Natural killer cell (primary cell): ENCODE data around the gene ASCC2. TPM values are rescaled to one million over a fixed set of nuclear protein-coding genes. Genes with fewer than 3 reads are reported as not detected.
A peak's percentile ranks its signal among the peaks of the same experiment; 100 is the strongest.

Source experiments
- ATAC-seq, 3 donors: fragments of 150-1000 bp in 2 of 3; fragments of 200-7000 bp in 1 of 3; cut with Tn5 transposase; 1 replicate in 1 of 3; 2 replicates in 2 of 3; pipeline ENCODE4 v1.10.0; 2021; ENCODE audit warnings: mild to moderate bottlenecking in 2 of 3, moderate library complexity in 2 of 3
- DNase-seq, 2 donors: peaks; one replicate each; pipeline versions ENCODE4 v3.0.0 to v3.0.0-alpha.2; 2013 to 2021; ENCODE audit warnings: mixed read lengths in 1 of 2
- H3K27ac ChIP-seq: one replicate; pipeline ENCODE4 v1.5.1; 2013; ENCODE audit warnings: mild to moderate bottlenecking, low read length
- H3K27me3 ChIP-seq: one replicate; pipeline ENCODE4 v1.6.1; 2013; ENCODE audit warnings: low read length; ENCODE audit not compliant: control insufficient read depth, insufficient read depth
- H3K36me3 ChIP-seq: one replicate; pipeline ENCODE4 v1.6.1; 2013; ENCODE audit warnings: low read length; ENCODE audit not compliant: control insufficient read depth, insufficient read depth
- H3K4me1 ChIP-seq: one replicate; pipeline ENCODE4 v1.6.1; 2013; ENCODE audit warnings: low read length; ENCODE audit not compliant: control insufficient read depth, insufficient read depth
- H3K4me3 ChIP-seq: one replicate; pipeline ENCODE4 v1.5.1; 2013; ENCODE audit warnings: low read length
- H3K9me3 ChIP-seq: one replicate; pipeline ENCODE4 v1.6.1; 2013; ENCODE audit warnings: low read length; ENCODE audit not compliant: control insufficient read depth, insufficient read depth
- H3K27ac Mint-ChIP-seq, 2 donors: one replicate each; pipeline ENCODE4 v1.8.0; 2022; ENCODE audit warnings: mild to moderate bottlenecking in 2 of 2, mixed read lengths in 2 of 2, moderate library complexity in 1 of 2
- H3K27me3 Mint-ChIP-seq, 2 donors: one replicate each; pipeline ENCODE4 v1.8.0; 2022; ENCODE audit warnings: low read depth in 2 of 2, mixed read lengths in 2 of 2
- H3K36me3 Mint-ChIP-seq: one replicate; pipeline ENCODE4 v1.8.0; 2022; ENCODE audit warnings: mixed read lengths
- H3K4me1 Mint-ChIP-seq, 2 donors: one replicate each; pipeline ENCODE4 v1.8.0; 2022; ENCODE audit warnings: mixed read lengths in 2 of 2
- H3K4me3 Mint-ChIP-seq: one replicate; pipeline ENCODE4 v1.8.0; 2022; ENCODE audit warnings: mild to moderate bottlenecking, moderate library complexity, mixed read lengths
- H3K9me3 Mint-ChIP-seq, 2 donors: one replicate each; pipeline ENCODE4 v1.8.0; 2022; ENCODE audit warnings: mixed read lengths in 2 of 2
- WGBS: methylation state at CpG from one replicate; pipeline ENCODE4 v1.1.7; 2013; ENCODE audit warnings: missing lambda C conversion rate; ENCODE audit not compliant: insufficient coverage; 5-methylcytosine and 5-hydroxymethylcytosine counted together
- intact Hi-C: fragments of 100-400 bp; cut with micrococcal nuclease; formaldehyde crosslinking; loops from one replicate; pipeline ENCODE4 v1.14.2; 2022
- total RNA-seq, 4 donors: library from RNA; stranded (reverse); fragments of 120-200 nt in 1 of 4; gene quantifications; one replicate each; pipeline versions ENCODE4 v1.2.3 to v1.2.4, GENCODE V29; 2013 to 2022
- TF ChIP-seq, protein P1 (sequence below): fragments of 200-600 bp; IDR thresholded peaks from one replicate; pipeline ENCODE4 v1.8.0; 2022; ENCODE audit warnings: antibody characterized with exemption

The ASCC2 gene
- total RNA-seq, 3 donors from 2014 or later (not counting 1 experiment from before 2014, with no cell fraction given): 102 to 130 (median 128) TPM

DNA sequence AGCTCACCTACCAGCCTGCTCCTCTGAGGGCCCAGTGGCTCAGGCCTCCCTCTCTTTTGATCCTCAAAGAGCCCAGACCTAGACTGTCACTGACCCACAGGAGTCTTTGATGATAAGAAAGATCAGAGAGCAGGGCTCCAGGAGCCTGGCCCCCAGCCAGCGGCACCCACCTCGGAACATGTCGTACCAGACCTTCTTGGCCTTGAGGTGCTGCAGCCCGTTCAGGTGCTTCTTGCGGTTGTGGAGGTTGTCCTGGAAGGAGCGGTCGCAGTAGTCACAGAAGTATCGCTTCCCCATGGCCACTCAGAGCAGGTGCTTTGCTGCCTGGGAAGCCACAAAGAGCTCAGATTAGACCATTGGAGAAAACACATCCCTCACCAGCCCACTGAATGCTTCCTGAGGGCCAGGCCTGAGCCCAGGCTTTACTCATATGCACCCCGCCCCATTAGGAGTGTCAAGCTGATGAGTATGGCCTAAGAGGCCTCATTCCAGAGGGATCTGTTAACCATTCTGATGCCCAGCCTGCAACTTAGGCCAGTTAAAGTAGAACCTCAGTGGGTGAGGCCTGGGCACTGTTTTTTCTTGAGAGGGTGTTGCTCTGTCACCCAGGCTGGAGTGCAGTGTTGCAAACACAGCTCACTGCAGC, 89.7 kb downstream of the ASCC2 start:
- TF ChIP-seq, protein P1, sequence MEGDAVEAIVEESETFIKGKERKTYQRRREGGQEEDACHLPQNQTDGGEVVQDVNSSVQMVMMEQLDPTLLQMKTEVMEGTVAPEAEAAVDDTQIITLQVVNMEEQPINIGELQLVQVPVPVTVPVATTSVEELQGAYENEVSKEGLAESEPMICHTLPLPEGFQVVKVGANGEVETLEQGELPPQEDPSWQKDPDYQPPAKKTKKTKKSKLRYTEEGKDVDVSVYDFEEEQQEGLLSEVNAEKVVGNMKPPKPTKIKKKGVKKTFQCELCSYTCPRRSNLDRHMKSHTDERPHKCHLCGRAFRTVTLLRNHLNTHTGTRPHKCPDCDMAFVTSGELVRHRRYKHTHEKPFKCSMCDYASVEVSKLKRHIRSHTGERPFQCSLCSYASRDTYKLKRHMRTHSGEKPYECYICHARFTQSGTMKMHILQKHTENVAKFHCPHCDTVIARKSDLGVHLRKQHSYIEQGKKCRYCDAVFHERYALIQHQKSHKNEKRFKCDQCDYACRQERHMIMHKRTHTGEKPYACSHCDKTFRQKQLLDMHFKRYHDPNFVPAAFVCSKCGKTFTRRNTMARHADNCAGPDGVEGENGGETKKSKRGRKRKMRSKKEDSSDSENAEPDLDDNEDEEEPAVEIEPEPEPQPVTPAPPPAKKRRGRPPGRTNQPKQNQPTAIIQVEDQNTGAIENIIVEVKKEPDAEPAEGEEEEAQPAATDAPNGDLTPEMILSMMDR: no peak
- Histone ChIP-seq H3K27me3 (no peaks in the 10 kb centered on the region), H3K9me3 (no peaks in the 10 kb centered on the region), H3K4me1 (peaks cover 18% of the 10 kb centered on the region), H3K4me3 (no peak overlapping the region), H3K27ac (no peak overlapping the region), H3K36me3 (peaks cover 27% of the 10 kb centered on the region)
- 92% methylated on average over 9 of the region's 9 CpGs for WGBS
- Mint-ChIP-seq H3K9me3 (no peaks in the 10 kb centered on the region), H3K4me3 (no peak overlapping the region), H3K27me3 (no peaks in the 10 kb centered on the region), H3K27ac (peak overlapping the region in 1 of 2 donors; percentile 7), H3K4me1 (peaks cover 23 to 33% of the 10 kb centered on the region in 2 donors), H3K36me3 (peaks cover 6% of the 10 kb centered on the region)
- no peak for DNase-seq
- no peak for ATAC-seq
- intact Hi-C loops: no loop called here

DNA sequence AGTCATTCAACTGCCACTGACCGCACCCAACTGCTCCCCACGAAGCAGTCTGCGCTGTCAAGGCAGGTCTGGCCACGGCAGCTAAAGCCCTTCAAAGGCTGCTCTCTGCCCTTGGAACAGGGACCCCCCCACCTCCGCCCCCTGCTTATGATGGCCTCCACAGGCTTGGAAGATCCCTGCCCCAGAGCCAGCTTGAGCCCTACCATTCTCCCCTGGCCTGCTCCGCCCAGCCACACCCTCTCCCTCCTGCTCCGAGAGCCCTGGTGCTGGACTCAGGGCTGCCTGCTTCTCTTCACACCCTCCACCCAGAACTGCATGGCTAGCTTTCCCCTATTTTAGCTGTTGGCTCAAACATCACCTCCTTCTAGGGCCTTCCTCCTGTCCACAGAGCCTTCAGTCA, 90.2 kb downstream of the ASCC2 start:
- peaks cover 6% of the 10 kb centered on the region for H3K36me3 Mint-ChIP-seq
- no peak for DNase-seq
- peak overlapping the region in 1 of 2 donors; percentile 7 for H3K27ac Mint-ChIP-seq
- peaks cover 18% of the 10 kb centered on the region for H3K4me1 ChIP-seq
- H3K27me3 Mint-ChIP-seq: no peaks in the 10 kb centered on the region
- no peak overlapping the region for H3K4me3 Mint-ChIP-seq
- no peaks in the 10 kb centered on the region for H3K27me3 ChIP-seq
- WGBS: 96% methylated on average over 7 of the region's 7 CpGs
- peaks cover 23 to 33% of the 10 kb centered on the region in 2 donors for H3K4me1 Mint-ChIP-seq
- no peak overlapping the region for H3K4me3 ChIP-seq
- no peak overlapping the region for H3K27ac ChIP-seq
- TF ChIP-seq, protein P1: no peak
- no peaks in the 10 kb centered on the region for H3K9me3 Mint-ChIP-seq
- intact Hi-C loops: no loop called here
- peaks cover 27% of the 10 kb centered on the region for H3K36me3 ChIP-seq
- H3K9me3 ChIP-seq: no peaks in the 10 kb centered on the region
- ATAC-seq: no peak

DNA sequence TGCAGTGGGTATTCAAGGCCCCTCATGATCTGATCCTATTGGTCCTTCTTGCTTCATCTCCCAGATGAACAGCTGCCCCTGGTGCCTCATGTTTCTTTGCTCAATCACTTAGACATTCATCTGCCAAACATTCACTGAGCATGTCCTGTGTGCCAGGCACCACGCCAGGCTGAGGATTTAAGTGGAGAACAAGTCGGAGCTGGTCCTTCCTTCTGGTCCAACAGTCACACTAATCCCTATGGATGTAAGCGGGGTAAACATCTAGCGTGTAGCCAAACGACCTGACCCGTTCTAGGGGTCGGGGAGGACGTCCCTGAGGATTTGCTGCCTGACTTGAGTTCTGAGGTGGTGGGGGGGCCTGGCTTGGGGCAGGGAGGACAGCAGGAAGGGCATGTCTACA, 93.2 kb downstream of the ASCC2 start:
- Histone ChIP-seq H3K4me1 (no peaks in the 10 kb centered on the region), H3K27ac (no peak overlapping the region), H3K27me3 (no peaks in the 10 kb centered on the region), H3K4me3 (no peak overlapping the region), H3K36me3 (peaks cover 40% of the 10 kb centered on the region), H3K9me3 (no peaks in the 10 kb centered on the region)
- H3K36me3 Mint-ChIP-seq: peaks cover 6% of the 10 kb centered on the region
- 93% methylated on average over 8 of the region's 8 CpGs for WGBS
- DNase-seq (no peak), ATAC-seq (no peak)
- H3K4me1 Mint-ChIP-seq: peaks cover 4 to 13% of the 10 kb centered on the region in 2 donors
- H3K27ac Mint-ChIP-seq: no peak overlapping the region
- TF ChIP-seq, protein P1: no peak
- no peaks in the 10 kb centered on the region for H3K9me3 Mint-ChIP-seq
- H3K4me3 Mint-ChIP-seq: no peak overlapping the region
- intact Hi-C loops: no loop called here
- no peaks in the 10 kb centered on the region for H3K27me3 Mint-ChIP-seq

DNA sequence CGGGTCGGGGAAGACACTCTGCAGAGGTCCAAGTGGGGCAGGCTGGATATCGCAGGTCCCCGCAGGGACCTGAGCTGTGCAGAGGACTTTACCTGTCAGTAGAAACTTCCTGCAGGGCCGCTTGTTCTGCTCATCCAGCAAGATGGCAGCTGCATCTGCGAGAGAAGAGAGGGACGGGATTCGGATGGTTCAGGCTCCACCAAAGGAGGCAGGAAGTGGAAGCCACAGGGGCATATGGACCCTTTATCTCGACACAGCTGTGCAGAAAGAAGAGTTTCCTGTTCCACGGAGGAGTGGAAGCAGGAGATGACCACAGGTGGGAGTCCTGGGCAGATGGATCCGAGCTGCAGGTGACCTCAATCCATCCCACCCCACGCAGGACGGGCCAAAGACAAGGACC, 95.7 kb downstream of the ASCC2 start:
- TF ChIP-seq, protein P1: no peak
- Histone ChIP-seq H3K27ac (no peak overlapping the region), H3K9me3 (no peaks in the 10 kb centered on the region), H3K4me3 (no peak overlapping the region), H3K36me3 (peaks cover 42% of the 10 kb centered on the region), H3K27me3 (no peaks in the 10 kb centered on the region), H3K4me1 (no peaks in the 10 kb centered on the region)
- ATAC-seq (no peak), DNase-seq (no peak)
- Mint-ChIP-seq H3K36me3 (peaks cover 6% of the 10 kb centered on the region), H3K4me3 (no peak overlapping the region), H3K27me3 (no peaks in the 10 kb centered on the region), H3K27ac (no peak overlapping the region), H3K9me3 (no peaks in the 10 kb centered on the region), H3K4me1 (no peaks in the 10 kb centered on the region)
- intact Hi-C loops: no loop called here
- WGBS: 56% methylated on average over 11 of the region's 13 CpGs
